ENCODE measurements around the gene CAMK1D.

GRCh38 chr10:12340371-12340770 lies 9.0 kb upstream of the CAMK1D start:
- no peak for TF ChIP-seq CTCF (IDR thresholded peaks at IDR 0.05)
- no peak for TF ChIP-seq POLR2A (IDR thresholded peaks at IDR 0.05)

Data from testis (tissue), 2 donors.